Calu3 (cell line): ENCODE results near the gene C9orf153. TPM values are rescaled to one million over a fixed set of nuclear protein-coding genes. Genes with fewer than 3 reads are reported as not detected.

Experiments
- BruUV-seq: library from RNA; stranded (reverse); fragments of 400-500 nt; replicated peaks from 2 replicates; lab custom pipeline; 2021; lab: Mats Ljungman, UMichigan
- CTCF ChIA-PET: fragments of 300-600 bp; sonication (Branson Sonifier 250); formaldehyde crosslinking; loops from one replicate; lab custom pipeline; 2022; ENCODE audit warnings: antibody characterized with exemption; lab: Charles Lee
- DNase-seq: peaks from one replicate; pipeline ENCODE4 v3.0.0; 2022
- H3K27ac Mint-ChIP-seq: one replicate; pipeline ENCODE4 v1.8.0; 2022; ENCODE audit warnings: mixed read lengths; ENCODE audit not compliant: unreplicated experiment
- H3K27me3 Mint-ChIP-seq: one replicate; pipeline ENCODE4 v1.8.0; 2022; ENCODE audit warnings: mixed read lengths; ENCODE audit not compliant: unreplicated experiment
- H3K36me3 Mint-ChIP-seq: one replicate; pipeline ENCODE4 v1.8.0; 2022; ENCODE audit warnings: mild to moderate bottlenecking, moderate library complexity, mixed read lengths; ENCODE audit not compliant: insufficient read depth, unreplicated experiment
- H3K4me1 Mint-ChIP-seq: one replicate; pipeline ENCODE4 v1.8.0; 2022; ENCODE audit warnings: mild to moderate bottlenecking, low read depth, mixed read lengths; ENCODE audit not compliant: unreplicated experiment
- H3K4me3 Mint-ChIP-seq: one replicate; pipeline ENCODE4 v1.8.0; 2022; ENCODE audit warnings: mild to moderate bottlenecking, low read depth, moderate library complexity, mixed read lengths; ENCODE audit not compliant: unreplicated experiment
- H3K9me3 Mint-ChIP-seq: one replicate; pipeline ENCODE4 v1.8.0; 2022; ENCODE audit warnings: low read depth, mixed read lengths; ENCODE audit not compliant: unreplicated experiment
- CTCF ChIP-seq: fragments of 200-600 bp; IDR thresholded peaks from one replicate; pipeline ENCODE4 v1.8.0; 2022; ENCODE audit warnings: antibody characterized with exemption; ENCODE audit not compliant: unreplicated experiment
- intact Hi-C: fragments of 100-400 bp; cut with micrococcal nuclease; formaldehyde crosslinking; loops from one replicate; pipeline ENCODE4 v1.10.0; 2022; ENCODE audit not compliant: unreplicated experiment
- total RNA-seq: library from RNA; stranded (reverse); gene quantifications from 2 replicates; pipeline ENCODE4 v1.2.3, GENCODE V29; 2022

C9orf153 gene
- total RNA-seq, 1 experiment from 2014 or later: not detected

GRCh38 chr9:86241216-86241615 is 18.2 kb downstream of the C9orf153 start:
- no peak for DNase-seq
- H3K4me3 Mint-ChIP-seq: no peak overlapping the region
- CTCF ChIA-PET: no interaction called here
- no peaks in the 10 kb centered on the region for H3K36me3 Mint-ChIP-seq
- TF ChIP-seq CTCF: no peak
- intact Hi-C loops: no loop called here
- no TSS peak for BruUV-seq
- H3K4me1 Mint-ChIP-seq: peaks cover 7% of the 10 kb centered on the region
- H3K27me3 Mint-ChIP-seq: no peaks in the 10 kb centered on the region
- no peak overlapping the region for H3K27ac Mint-ChIP-seq
- no peaks in the 10 kb centered on the region for H3K9me3 Mint-ChIP-seq

- no TSS peak for BruUV-seq
- Mint-ChIP-seq H3K9me3 (no peaks in the 10 kb centered on the region), H3K4me3 (no peak overlapping the region), H3K27ac (no peak overlapping the region), H3K36me3 (no peaks in the 10 kb centered on the region), H3K27me3 (no peaks in the 10 kb centered on the region), H3K4me1 (peaks cover 7% of the 10 kb centered on the region)
- DNase-seq: no peak
- no peak for TF ChIP-seq CTCF
- CTCF ChIA-PET: interaction anchor here (0.6 to 1.2 kb wide), 4 partner anchors 37 to 230 kb away, joined by 3 to 4 read pairs (median 4); no protein-coding TSS in a partner anchor
- intact Hi-C loops: loop anchor here (10.0 kb wide), 2 partner anchors 204 to 424 kb away; no protein-coding TSS in a partner anchor
Measured at GRCh38 chr9:86238861-86239770, 20.3 kb downstream of the C9orf153 start.

- no peaks in the 10 kb centered on the region for H3K4me1 Mint-ChIP-seq
- no peaks in the 10 kb centered on the region for H3K9me3 Mint-ChIP-seq
- CTCF ChIA-PET: no interaction called here
- H3K4me3 Mint-ChIP-seq: no peak overlapping the region
- DNase-seq: no peak
- no TSS peak for BruUV-seq
- peaks cover 13% of the 10 kb centered on the region for H3K27me3 Mint-ChIP-seq
- intact Hi-C loops: loop anchor here (10.0 kb wide), 2 partner anchors 196 to 416 kb away; no protein-coding TSS in a partner anchor
- no peak overlapping the region for H3K27ac Mint-ChIP-seq
- H3K36me3 Mint-ChIP-seq: no peaks in the 10 kb centered on the region
- TF ChIP-seq CTCF: no peak
Measured at GRCh38 chr9:86230858-86231257, 28.6 kb downstream of the C9orf153 start.

GRCh38 chr9:86222667-86223066 is 36.8 kb downstream of the C9orf153 start:
- no peak for DNase-seq
- BruUV-seq: no TSS peak
- intact Hi-C loops: no loop called here
- CTCF ChIA-PET: no interaction called here
- H3K9me3 Mint-ChIP-seq: no peaks in the 10 kb centered on the region
- no peaks in the 10 kb centered on the region for H3K4me1 Mint-ChIP-seq
- no peak for TF ChIP-seq CTCF
- no peak overlapping the region for H3K27ac Mint-ChIP-seq
- no peaks in the 10 kb centered on the region for H3K36me3 Mint-ChIP-seq
- H3K27me3 Mint-ChIP-seq: no peaks in the 10 kb centered on the region
- no peak overlapping the region for H3K4me3 Mint-ChIP-seq
